VCaP (cell line): ENCODE results near the gene GIPC2.
"Not testable (repeated sequence)": the region's sequence is repeated elsewhere in the genome, so short reads cannot be mapped to it uniquely, and the experiment has no call there.

Source experiments
- H3K27ac ChIP-seq: fragments of 450-650 bp; 2 replicates; pipeline ENCODE4 v1.5.1; 2017
- CTCF ChIP-seq: fragments of 450-650 bp; conservative IDR thresholded peaks from 2 replicates; pipeline ENCODE4 v1.5.1; 2017; ENCODE audit warnings: mild to moderate bottlenecking, moderate library complexity

GIPC2 gene

GRCh38 chr1:78096976-78097375 is 51.2 kb downstream of the GIPC2 start:
- no peak for TF ChIP-seq CTCF
- no peak overlapping the region for H3K27ac ChIP-seq

GRCh38 chr1:78101051-78101450 is 55.3 kb downstream of the GIPC2 start:
- no peak for TF ChIP-seq CTCF
- no peak overlapping the region for H3K27ac ChIP-seq

- no peak overlapping the region for H3K27ac ChIP-seq
- no peak for TF ChIP-seq CTCF
Observed at GRCh38 chr1:78101514-78101913, 55.7 kb downstream of the GIPC2 start.

GRCh38 chr1:78102082-78102481 is 56.3 kb downstream of the GIPC2 start:
- no peak overlapping the region for H3K27ac ChIP-seq
- TF ChIP-seq CTCF = no peak

- no peak overlapping the region for H3K27ac ChIP-seq
- TF ChIP-seq CTCF = no peak
Observed at GRCh38 chr1:78102916-78103315, 57.1 kb downstream of the GIPC2 start.

GRCh38 chr1:78104322-78104721 is 58.6 kb downstream of the GIPC2 start:
- TF ChIP-seq CTCF = no peak
- H3K27ac ChIP-seq = no peak overlapping the region

GRCh38 chr1:78109659-78110058 is 63.9 kb downstream of the GIPC2 start:
- H3K27ac ChIP-seq = not testable (repeated sequence)

- no peak for TF ChIP-seq CTCF
- peak overlapping the region; percentile 37 for H3K27ac ChIP-seq
Observed at GRCh38 chr1:78113156-78113916, 67.6 kb downstream of the GIPC2 start.
